GM19043 (cell line): Measurements from ENCODE around the gene KL.

Source experiments
- ATAC-seq: cut with Tn5 transposase; IDR thresholded peaks from one replicate; pipeline ENCODE4 v1.9.1; 2021; ENCODE audit warnings: low read depth; ENCODE audit not compliant: unreplicated experiment

The KL gene

DNA sequence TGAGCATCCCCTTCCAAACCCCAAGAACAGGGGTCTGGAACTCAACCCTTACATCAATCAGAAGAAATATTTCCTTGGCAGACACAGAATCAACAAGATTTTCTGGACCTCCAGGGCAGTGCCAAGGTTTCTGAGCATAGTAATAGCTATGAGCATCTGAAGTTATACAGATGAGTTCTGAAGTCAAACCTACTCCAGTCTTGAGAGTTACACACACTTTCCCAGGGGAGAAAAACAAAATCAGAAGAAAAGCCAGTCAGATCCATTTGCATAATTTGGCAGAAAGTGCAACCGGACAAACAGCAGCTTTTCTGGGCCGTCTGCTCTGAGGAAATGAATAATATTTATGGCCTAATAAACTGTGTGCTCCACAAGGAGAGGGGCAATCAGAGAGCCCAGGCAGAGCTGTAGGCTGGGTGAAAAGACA lies 93.1 kb downstream of the KL start:
- ATAC-seq: no peak

DNA sequence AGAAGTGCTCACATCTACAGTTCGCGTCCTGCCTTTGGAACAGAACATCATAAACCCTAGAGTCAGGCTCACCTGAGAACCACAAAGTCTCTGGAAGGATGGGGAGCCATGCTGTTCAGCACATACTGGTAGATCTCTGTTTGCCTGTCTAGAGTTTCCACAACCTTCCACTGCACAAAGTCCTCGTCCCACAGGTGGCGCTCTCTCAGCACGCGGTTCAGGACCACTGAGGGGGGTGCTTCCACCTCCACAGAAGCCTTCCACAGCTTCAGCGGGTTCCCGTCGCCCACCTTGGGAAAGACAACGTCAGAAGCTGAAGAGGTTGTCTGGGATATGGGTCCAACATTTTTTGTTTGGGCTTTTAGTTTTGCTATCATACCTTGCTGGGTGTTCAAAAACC lies 93.6 kb downstream of the KL start:
- no peak for ATAC-seq

GRCh38 chr13:33110386-33110712 lies 94.1 kb downstream of the KL start:
- ATAC-seq: no peak

GRCh38 chr13:33110713-33111413 lies 94.6 kb downstream of the KL start:
- peak; percentile 42 for ATAC-seq

DNA sequence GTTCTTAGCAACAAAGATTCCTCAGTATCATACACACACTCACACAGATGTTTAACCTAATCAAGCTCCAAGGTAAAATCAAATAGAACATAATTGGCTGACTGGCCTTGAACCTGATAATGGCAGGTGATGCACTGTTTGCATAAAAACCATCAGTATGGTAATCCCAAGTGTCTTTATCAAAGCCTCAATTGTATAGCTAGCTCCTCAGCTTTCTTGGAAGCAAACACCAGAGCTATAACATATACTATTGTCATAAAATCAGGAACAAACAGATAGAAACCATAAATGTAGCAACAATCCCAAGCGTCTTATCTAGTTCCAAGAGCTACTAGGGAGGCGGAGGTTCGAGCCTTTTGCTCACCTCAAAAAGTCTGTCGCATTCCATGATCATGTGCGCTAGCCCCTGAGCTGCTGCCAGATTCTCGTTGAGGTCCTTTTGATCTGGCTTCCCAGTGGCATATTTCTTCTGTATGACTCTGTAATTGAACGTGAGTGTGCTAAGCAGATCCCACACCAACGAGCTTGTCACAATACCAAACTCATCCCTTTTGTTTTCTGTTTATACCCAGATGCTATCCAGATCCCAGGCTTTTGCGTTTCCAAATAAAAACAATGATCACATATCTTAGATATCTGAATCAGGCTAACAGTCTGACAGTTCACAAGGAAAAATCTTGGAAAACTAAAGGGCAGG lies 95.3 kb downstream of the KL start:
- peak; percentile 22 for ATAC-seq

DNA sequence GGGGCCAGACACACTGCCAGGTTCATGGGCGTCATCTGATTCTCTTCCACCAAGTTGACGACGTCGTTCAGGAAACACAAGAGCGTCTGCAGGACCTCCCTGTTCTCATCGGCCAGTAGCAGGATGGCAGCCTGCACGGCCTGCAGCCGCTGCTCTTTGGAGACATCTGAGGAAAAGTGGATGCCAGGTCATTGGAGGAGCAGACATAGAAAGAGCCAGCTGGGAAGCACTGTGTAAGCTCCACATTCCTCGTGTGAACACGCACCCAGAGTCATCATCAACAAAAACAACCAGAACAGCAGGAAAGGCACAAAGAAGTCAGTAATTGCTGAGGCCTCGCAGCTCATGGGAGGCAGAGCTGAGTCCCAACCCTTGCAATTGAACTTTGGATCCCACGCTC lies 96.5 kb downstream of the KL start:
- no peak for ATAC-seq

DNA sequence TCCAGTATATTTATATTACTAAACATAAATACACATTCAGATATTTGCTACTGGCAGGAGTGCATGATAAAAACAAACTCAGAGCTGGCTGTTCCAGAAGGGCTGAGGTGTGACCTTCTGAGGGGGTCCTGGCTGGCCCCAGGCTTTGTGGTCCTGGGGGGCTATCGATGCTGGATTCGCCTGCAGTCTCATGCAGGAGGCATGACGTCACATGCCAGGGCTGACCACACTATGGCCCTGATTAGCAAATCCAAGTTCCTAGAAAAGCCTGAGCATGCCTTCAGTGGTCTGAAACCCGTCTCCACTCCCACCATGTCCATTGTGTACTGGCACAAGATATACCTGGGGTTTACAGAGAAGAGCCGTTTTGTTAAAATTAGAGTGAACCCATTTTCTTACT lies 97.9 kb downstream of the KL start:
- ATAC-seq: no peak

DNA sequence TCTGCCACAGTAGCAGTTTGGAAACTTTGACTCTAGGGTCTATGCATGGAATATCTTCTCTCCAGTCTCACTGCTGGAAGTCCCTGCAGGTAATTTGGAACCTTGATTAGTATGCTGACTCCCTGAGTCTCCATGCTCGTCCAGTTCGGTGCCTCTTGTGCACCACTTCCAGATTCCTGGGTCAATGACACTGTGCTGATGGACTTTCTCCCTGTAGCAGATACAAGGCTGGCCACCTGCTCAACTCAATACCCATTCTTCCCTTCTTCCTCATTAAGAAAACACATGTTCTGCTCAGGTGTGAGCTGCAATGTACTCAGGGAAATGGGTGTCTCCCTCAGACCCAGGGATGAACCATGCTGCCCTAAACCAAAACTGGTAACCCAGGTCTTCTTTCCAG lies 99.1 kb downstream of the KL start:
- ATAC-seq: no peak
